Stimulated activated CD8-positive, alpha-beta memory T cell treated with anti-CD3 and anti-CD28 coated beads, Interleukin-7, amount 100 ng/mL, for 4 hours (primary cell): Measurements from ENCODE around the gene PTPRN2.

Experiments used
- DNase-seq, 2 donors: peaks; one replicate each; pipeline ENCODE4 v3.0.0-alpha.2; 2020; ENCODE audit warnings: low read depth in 2 of 2

PTPRN2 gene

DNA sequence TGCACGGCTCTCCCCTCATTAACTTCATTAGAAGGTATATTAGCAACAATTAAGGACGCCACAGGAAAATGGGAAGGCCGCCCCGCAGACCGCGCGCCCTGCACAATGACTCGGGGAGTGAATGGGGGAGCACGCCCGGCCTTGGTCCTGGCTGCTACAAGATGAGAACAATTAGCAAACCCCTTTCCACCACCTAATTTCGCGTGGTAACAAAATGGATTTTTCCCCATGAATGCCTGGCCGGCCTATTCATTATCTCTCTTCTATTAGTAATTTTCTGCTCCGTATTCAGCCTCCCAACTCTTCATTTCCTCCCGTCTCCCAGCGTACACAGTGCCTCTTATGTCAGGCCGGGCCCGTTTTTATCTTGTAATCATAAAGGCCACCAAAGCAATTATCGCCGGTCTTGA lies 903.9 kb downstream of the PTPRN2 start:
- DNase-seq, result no peak

DNA sequence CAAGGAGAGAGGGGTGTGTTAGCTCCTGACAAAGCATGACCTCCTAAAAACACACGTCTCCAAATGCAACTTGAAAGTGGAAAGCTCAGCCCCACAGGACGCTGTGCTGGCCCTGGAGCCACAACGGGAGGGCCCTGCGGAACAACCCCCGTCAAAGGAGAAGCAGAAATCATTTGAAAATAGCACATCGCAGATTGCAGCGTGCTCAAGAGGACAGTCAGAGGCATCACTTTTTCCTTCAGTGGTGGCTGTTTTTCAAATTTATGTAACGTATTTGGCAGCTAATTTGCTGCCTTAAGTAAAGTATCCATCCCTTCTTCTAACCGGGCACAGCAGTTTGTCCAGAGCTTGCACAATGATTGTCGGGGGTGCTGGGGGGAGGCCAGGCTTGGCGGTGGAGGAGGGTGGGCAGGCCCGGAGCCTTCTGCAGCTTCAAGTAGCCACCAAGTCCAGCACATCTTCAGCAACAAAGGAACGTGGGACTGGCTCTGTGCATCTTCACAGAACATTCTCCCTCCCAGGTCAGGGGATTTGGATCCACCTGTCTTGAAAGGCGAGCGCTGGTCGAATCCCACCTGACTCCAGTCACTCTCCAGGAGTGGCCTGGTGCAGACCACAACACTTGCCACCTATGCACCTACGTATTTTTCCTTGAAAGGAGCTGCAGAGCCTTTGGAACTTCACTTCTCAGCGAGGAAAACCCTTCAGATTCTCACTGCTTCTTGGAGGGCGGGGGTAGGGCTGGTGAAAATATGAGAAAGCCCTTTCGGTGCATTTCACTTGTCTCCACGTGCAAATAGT lies 904.5 kb downstream of the PTPRN2 start:
- no peak for DNase-seq

DNA sequence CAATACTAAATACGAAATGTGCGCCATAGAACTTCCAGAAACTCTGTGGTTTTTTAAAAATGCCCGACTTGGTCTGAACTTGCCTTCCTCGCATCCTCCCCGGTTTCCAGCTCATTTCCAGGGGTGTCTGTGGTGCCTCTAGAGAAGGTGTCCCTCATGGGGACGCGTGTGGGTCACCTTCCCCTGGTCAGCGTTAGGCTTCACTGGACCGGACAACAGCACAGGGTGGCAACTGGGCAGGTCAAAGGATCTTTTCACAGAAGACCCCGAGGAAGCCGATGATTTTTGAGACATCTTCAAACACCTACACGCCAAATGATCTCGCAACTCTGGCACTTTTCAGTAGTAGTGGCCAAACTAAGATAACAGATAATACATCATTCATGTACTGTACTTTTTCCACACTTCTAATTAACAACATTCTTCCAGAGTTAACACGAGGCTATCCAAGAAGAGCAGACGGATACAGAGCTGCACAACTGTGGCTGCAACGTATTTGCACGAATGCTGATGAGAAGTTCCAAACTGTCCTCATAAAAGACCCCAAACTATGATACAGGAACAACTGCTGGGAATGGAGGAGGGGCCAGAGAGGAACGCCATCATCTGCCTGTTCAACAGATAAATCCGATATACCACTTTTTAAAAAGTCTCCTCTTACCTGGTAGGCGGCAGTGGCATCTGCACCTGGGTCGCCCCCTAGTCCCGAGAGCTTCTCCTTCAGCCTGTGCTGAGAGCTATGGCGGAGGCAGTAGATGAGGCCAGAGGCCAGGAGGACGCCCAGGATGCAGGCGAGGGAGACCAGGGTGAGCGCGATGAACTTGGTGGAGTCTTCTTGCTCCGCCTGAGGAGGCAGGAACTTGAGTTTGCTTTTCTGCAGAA lies 905.3 kb downstream of the PTPRN2 start:
- no peak for DNase-seq

DNA sequence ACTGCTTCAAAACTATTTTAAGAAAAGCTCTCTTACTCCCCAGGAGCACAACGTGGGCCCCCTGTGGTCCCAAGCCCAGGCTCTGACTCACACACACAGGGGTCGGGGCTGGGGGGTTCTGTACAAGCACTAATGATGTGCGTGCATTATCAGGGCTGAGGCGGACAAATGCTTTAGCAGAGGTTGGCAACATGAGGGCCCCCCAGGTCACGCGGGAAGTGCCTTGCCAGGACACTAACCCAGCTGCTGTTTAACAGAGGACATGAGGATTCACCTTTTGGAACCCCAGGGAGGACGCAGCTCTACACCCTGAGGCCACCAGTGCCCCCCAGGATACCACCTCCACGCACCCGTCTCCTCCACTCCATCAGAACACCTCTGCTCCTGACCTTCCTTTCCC lies 908.0 kb downstream of the PTPRN2 start:
- DNase-seq, result no peak

DNA sequence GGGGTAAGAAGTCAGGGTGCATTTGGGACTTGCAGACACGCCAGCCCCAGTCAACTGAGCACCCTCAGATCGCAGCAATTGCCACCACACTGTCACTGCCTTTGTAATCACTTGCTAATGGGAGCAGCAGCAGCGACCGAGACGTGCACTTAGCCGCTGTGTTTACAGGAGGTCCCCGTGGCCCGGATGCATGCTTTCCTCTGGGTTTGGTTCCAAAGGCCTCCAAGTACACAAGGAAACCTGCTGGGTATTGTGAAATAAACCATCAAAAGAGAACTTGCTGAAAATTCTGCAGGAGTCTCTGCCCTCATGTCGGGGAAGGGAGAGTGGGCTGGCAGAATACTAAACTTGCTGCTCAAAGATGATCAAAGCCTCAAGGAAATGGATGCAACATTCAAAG lies 909.1 kb downstream of the PTPRN2 start:
- DNase-seq, result no peak

DNA sequence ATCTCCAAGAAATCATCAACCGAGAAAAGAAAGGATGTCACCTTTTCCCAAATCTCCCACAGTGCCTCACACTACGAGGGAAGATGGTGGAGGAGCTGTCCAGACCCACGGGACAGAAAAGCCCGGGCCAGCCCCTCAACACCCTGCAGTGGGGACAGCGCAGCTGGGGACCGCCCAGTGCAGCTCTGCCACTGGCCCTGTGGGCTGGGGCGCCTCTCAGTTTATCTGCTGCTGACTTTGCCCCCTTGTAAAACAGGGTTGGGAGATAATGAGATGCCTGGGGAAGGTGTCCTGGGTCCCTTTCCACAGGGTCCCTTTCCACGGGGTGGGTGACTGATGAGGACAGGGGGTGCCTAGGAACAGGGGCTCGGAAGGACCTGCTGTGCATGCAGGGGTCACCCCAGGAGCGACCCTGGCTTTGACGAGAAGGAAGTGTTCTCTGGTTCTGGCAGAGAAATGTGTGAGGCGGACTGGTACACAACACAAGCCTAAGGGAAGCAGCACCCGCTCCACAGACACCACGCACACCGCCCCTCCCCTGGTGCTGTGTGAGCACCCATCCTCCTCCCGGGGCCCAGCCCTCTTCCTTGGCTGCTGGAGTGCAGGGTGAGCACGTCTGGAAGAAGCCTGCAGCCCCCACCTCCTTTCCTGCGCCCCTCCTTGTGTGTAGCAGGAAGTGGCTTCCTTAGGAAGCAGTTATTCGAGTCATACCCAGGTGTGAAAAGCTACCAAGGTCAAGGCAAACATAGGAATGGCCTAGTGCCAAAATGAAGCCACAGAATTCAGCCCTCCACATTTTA lies 911.0 kb downstream of the PTPRN2 start:
- no peak for DNase-seq

DNA sequence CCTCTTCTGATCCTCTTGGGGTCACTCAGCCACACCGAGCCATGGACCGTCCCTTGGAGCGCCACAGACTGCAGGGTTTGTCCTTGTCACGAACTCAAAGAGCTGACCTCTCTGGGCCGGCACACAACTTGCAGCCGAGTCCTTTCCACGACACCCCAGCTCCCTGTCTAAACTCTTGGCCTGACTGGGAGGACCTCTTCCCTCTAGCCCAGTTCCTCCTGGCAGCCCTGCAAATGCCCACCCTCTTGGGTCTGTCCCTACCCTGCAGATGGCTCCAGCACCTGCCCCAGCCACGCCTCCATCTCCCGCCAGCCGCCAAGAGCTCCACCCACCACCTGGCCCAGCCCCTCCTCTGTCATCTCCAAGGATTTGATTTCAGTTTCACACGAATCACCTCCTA lies 911.6 kb downstream of the PTPRN2 start:
- no peak for DNase-seq

DNA sequence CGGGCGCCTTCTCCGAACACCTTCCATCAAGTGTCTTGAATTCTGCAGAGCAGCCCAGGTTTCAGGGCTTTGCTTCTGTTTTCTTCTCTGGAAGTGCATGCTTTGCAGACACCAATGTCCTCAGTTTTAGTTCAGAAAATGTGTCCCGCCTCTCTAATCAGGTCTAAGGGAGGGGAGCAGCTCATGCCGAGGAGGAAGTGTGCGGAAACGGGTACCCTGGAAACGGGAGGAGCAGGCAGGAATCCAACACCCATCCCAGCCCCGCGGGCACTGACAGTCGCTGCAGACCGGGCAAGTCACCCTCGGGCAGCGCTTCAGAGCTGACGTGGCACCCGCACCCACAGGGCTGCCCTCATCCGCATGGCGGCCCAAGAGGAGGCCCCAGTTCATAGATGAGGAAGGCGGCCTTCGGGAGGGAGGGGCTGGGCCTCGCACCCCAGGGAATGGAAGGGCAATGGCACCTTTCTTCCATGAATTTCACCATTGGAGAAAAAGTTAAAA lies 912.1 kb downstream of the PTPRN2 start:
- DNase-seq, result no peak

DNA sequence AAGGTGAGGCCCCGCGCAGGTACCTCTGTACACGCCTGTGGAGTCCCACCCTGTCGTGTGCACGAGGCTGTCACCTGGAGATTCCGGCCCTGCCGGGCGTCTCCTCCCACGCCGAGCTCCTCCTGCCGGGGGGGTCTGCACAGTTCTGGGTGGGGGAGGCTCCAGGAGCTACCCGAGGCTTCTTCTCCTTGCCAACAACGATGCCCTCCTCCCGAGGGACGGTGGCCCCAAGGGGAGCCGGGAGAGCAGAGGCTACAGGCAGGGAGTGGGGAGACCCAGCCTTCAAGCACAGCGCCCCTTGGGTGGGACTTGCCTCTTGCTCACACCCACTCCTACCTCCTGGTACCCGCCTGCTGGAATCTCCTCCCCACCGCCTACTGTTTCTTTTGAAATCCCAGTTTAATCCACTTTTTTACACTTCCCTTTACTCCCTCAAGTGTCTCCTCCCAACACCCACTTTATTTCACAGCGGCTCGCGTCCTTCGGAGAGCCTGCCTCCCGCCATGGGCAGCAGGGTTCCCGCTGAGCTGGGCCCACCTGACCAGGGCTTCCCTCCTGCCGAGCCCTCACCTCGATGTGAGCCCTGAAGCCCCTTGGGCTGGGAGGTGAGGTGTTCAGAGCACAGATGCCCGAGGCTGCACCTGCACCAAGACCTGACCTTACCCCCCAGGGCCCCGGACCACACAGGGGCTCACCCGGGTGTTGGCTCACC lies 912.8 kb downstream of the PTPRN2 start:
- no peak for DNase-seq

DNA sequence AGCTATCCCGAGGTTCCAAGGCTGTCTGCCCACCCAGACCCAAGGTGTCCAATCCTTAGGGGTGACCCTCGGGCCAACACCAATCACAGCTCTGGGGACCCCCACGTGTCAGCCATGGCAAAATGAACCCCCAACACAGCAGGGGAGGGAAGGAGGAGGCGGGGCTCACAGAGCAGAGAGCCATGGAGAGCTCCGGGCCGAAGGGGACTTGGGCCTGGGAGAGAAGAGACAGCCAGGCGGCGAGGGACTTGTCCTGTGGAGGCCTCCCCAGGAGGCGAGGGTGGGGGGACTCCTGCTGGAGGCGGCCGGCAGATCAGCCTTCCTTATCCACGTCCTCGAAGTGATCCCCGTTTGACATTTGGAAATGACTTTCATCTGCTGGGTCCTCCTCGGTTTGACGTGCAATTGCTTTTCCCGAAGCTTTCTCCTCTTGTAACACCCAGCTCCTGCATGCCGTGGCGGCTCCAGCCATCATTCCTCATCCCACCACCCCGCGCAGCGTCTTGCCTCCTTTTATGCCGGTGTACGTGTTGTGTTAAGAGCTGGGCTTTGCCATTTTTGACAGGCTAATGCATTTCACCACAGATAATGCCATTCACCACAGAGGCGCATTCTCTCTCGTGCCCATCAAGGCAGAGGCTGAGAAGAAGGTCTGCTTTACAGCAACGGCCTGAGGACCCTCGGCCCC lies 913.5 kb downstream of the PTPRN2 start:
- no peak for DNase-seq

DNA sequence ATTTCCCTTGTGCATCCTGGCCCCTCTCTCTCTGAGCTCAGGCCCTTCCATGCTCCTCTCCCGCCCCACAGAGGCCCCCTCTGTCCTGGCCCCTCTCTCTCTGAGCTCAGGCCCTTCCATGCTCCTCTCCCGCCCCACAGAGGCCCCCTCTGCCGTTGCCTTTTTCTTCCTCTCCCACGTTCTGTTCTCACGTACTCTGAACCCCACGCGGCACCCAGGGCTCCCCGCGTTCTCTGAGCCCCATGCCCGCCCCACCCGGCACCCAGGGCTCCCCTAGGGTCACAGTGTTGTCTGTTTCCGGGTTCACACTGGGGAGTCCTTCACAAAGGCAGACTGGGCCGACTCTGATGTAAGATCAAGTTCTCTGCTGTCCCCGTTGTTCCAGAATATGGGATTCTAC lies 914.0 kb downstream of the PTPRN2 start:
- no peak for DNase-seq

DNA sequence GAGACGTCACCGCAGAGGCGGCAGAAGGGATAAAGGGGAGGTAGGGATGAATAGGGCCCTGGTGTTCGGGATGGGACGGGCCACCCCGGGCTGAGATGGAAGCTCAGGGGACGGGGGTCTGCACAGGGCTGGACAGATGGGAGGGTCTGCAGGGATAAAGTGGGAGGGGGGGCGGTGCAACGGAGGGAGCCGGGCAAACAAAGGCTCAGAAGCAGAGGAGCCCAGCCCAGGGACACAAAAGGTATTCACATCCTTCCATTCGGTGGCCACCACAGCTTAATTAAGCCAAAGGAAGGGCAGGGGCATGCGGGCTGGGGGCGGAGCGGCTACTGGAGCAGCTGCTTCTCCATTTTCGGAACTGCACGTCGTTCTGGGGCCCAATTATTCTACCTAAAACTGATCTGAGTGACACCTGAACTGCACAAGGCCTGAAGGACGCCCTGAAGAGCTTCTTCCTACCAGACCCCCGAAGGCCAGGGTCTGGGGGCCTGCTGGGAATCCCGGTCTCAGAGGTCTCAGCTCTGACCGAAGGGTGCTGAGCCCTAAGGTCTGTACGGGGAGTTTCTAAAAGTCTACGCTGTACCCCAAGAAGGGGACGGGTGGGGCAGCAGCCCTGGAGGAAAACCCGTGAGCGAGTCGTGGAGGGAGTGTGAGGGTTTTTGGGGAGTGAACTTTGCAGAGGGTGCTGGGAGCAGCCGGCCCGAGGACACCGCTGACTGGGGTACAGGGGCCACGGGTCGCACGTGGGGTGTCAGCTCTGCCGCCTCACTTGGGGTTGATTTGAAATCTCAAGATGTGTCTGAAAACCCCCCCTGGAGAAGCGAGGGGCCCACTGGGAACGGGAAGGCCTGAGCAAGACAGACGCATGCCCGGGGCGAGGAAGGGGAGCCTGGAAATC lies 916.0 kb downstream of the PTPRN2 start:
- DNase-seq, result no peak

DNA sequence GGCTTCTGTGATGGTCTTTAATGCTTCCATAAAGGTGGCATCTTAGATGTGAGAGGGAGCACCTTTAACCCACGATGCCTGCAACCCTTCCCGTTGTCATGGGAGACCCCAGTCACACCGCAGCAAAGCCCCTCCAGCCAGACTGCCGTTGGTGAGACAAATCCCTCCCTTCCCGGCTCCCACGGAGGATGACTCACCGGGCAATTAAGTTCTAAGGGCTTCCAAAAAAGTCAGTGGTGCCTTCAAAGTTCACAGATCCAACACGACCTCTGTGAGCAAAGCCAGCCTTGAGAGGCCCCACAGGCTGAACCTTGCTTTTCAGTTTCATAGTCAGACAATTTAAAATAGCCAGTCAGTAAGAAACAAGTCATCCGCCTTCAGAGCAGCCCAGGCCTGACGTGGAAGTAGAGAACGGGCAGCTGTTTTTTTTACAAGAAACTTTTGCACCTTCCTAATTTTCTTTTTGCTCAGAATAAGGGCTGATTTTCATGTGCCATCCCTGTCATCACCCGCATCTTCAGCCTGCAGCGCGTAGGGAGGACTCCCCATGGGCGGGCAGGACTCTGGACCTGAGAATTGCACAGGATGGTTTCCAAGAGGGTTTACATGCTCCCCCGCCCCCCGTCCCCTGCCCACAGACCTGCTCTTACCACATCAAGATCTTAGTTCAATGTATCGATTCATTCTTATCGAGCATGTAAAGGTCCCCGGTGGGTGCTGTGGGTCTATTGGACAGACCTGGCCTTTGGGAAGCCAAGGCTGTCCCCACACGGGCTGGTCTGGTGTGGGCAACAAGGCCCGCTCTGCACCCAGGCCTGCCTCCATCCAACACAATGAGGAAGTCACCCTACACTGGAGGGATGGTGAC lies 916.9 kb downstream of the PTPRN2 start:
- no peak for DNase-seq

DNA sequence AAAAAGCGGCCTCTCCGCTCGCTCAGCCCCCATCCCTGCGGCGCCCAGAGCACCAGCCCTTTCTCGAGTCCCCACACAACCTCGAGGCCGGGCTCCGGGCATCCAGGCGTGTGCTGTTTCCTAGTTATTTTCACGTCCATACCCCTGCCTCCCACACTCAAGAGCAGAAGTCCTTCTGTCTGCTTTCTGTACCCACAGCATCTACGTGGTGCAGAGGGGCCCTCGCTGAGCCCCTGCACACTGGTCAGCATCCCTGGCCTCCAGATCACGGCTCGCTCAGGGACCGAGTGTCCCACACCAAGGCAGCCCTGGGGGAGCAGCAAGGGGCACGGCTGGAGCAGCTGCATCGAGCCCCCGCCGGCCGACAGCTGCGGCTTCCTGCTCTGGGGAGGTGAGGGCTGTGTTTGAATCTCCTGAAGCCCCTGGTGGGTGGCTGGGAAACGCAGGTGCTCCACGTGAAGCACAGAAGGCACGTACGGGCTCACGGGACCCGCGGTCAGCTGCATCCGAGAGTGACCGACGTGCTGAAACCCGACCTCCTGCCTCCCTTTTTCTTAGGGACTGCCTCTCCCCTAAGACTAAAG lies 917.8 kb downstream of the PTPRN2 start:
- DNase-seq, result no peak

DNA sequence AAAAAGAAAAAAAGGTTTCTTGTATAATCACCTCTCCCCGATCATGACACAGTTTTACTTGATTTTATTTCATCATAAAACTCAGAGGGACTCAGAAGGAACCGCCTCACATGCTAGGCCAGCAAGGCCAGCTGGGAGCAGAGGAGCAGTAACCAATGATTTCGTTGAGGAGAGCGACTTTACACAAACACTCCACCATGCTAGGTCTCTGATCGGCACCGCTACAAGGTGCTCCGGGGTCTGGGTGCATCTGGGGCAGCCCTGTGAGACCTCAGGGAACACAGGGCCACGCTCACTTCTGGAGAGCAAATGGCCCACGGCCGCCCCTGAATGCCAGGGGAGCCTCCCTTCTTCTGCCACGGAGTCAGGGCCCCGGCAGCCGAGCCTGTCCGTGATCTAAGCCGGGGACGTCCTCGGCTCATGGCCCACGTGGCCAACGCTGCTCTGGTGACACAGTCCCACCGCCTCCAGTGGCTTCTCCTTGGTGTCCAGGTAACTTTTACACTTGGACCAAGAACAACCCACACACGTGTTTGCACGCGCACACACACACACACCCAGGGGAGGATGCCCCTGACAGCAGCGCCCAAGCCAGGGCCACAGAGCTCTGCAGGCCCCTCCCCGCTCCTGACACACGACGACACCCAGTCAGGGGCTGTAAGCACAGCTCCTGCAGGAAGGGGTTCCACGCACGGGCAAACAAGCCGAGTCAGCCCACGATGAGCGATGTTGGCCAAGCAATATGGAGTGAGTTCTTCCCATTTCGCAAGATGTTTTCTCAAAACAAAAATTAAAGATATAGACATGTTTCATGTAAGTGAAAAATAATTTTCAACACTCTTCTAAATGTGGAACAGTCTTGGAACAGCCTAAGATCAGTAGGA lies 918.5 kb downstream of the PTPRN2 start:
- no peak for DNase-seq

DNA sequence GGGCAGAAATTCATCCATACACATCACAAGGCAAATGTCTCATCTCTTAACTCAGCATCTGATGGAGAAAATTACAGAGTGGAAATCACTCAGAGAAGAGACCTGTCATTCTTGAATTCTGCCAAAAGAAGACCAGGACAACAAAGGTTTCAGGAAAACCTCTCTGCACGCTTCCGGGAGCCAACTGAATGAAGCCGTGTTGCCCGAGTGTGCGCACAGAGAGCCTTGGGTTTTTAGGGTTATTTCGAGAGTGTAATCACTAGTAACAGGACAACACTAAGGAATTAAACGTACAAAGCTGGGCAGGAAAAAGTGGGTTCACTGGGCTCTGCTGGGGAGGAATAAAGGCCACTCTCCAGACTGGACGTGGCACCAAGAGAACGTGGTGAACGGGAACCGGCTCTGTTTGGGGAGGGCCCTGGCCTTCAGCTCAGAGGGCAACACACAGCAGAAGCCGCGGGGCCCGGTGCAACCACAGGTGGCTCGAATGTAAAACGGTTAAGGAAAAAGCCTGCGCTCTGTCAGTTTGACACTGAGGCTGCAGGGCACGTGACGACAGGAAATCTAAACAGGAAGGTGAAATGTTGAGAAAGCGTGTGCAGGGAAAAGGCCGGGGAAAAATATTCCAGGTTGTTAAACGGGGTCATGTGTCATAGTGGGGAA lies 919.3 kb downstream of the PTPRN2 start:
- DNase-seq, result no peak

DNA sequence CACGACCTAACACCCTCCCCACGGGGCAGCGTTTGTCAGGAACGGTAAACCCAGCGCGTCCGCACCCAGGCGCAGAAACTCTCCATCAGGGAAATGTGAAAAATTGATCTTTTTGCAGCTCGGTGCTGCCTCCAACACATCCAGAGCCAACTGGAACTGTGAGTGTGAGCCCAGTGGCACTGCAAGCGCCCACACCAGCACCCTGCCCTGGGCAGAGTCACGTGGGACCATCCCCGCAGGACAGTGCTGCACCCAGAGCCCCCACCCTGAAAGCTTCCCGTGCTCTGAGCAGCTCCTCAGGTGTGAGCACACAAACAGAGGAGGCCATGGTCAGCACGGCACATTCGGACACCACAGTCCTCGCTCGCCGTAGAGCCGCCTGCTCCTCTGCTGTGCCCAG lies 919.9 kb downstream of the PTPRN2 start:
- DNase-seq, result no peak
